ENCODE data around the gene ENPP7.

Gene ENPP7, protein sequence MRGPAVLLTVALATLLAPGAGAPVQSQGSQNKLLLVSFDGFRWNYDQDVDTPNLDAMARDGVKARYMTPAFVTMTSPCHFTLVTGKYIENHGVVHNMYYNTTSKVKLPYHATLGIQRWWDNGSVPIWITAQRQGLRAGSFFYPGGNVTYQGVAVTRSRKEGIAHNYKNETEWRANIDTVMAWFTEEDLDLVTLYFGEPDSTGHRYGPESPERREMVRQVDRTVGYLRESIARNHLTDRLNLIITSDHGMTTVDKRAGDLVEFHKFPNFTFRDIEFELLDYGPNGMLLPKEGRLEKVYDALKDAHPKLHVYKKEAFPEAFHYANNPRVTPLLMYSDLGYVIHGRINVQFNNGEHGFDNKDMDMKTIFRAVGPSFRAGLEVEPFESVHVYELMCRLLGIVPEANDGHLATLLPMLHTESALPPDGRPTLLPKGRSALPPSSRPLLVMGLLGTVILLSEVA

DNA sequence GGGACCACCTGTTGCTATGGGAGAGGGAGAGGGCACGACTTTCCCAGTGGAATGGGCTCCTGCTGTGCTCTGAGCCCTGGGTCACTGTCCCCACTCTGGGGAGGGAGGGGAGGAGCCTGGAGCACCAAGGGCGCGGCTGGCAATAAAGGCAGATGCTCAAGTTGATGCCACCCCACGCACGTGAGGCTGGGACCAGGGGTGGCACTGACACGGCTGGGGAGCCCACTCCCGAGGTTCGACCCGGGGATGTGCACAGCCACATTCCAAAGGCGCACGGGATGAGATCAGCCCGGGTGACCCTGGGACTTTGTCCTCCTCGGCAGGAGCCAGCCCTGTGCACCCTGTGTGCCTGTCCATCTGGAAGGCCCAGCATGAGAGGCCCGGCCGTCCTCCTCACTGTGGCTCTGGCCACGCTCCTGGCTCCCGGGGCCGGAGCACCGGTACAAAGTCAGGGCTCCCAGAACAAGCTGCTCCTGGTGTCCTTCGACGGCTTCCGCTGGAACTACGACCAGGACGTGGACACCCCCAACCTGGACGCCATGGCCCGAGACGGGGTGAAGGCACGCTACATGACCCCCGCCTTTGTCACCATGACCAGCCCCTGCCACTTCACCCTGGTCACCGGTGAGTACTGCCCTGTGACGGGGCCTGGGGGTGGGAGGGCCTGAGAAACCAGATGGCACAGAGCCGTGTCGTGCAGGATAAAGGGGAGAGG is at the start of gene ENPP7:
Gene ENPP7 (plus strand): TSS at position 175 of the 715 bp plus-strand sequence. CDS start 197 bp downstream, at position 372.
- DNase-seq (ENCODE audit: low read depth in 3 of 3), result no peak

DNA sequence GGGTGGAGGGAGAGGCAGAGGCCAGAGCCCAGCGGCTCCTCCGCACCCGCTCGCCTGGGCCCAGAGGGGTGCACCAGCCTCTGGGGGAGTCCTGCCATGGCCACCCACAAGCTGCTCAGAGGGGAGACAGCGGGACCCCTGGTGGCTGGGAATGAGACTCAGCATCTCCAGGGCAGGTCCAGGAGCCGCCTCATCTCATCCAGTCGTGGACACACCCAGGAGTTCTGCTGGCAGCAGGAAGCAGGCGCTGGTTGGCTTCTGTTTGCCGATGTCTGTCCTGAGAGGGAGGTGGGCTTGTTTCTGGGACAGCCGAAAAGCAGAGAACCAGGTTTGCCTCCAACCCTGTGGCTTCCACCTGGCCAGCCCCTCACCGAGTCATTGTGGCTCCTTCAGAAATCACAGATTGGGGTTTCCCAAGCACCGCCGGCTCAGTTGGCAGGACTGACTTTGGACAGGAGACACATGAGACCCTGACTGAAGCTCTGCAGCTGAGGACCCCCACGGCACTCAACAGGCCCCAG is 49.6 kb upstream of the ENPP7 start:
- no peak for DNase-seq (ENCODE audit: low read depth in 3 of 3)

DNA sequence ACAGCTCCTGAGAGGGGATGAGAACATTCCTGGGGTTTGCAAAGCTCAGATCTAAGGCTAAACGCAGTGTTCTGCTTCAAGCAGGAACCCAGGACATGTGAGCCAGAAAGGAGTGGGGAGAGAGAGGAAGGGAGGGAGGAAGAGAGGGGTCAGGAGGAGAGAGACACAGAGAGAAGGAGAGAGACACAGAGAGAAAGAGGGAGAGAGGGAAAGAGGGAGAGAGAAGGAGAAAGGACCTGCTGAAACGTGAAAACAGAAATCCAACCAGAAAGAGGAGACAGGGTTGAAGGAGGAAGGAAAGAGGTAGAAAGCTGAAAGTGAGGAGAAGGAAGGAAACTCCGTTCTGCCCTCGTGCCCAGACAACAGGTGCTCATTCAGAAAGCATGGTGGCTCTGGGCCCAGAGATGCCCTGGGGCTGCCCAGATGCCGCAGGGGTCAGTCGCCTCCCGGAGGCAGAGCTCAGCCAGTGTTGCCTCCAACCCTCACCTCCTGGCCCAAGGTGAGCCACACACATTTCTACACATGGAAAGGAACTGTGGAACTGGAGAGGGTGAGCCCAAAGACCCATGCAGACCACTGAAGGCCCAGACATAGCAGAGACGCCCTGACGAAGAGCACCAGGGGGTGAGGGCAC is 49.0 kb upstream of the ENPP7 start:
- DNase-seq (ENCODE audit: low read depth in 3 of 3), result no peak

DNA sequence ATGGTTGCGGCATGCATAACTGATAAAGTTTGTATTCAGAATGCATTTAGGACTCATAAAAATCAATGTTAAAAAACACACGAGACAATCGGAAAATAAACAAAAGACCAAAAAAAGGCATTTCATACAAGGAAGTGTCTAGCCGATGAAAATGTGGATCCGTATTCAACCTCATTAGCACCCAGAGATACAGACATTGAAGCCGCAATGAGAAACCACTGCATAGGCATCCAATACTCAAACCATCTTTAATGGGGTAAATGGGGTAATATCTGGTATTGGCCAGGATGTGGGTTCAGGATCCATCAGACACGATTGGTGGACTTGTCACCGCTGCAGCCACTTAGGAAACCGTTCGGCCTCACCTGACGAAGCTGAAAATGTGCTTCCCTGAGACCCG is 47.4 kb upstream of the ENPP7 start:
- no peak for DNase-seq (ENCODE audit: low read depth in 3 of 3)

GRCh38 chr17:79684132-79684985 is 46.4 kb upstream of the ENPP7 start:
- DNase-seq (ENCODE audit: low read depth in 3 of 3), result no peak

GRCh38 chr17:79685121-79685520 is 45.6 kb upstream of the ENPP7 start:
- no peak for DNase-seq (ENCODE audit: low read depth in 3 of 3)

DNA sequence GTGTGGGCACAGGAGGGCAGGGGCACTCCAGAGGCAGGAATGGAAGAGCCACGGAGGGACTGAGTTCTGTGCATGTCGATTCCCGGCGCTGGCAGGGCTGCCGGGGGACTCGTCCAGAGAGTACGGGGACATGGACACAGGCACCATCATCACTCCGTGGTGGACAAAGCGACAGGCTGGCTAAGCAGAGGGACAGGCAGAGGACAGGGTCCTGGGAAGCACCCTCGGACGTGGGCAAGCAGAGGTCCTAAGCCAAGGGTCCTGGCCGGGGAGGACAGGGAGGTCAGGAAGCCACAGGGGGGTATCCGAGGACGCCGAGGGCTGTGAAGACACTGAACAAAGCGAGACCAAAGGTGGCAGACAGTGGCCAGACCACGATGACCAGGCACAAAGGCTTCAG is 44.3 kb upstream of the ENPP7 start:
- no peak for DNase-seq (ENCODE audit: low read depth in 3 of 3)

DNA sequence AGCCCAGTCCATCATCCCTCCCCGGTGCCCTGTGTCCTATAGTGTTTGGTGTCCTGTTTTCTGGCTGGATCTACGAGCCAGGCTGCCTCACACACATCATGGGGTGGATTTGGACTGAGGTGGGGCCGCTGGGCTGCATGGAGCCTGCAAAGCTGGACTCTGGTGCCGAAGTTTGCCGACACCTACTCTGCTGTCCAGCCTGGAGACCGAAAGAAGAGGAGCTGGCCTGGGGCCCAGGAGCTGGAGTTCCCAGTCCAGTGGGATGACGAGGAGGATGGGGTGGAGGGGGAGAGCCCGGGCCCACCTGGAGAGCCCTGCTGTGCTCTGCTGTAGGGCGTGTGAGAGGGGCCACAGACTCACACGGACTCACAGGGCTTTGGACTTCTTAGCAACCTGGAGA is 40.3 kb upstream of the ENPP7 start:
- no peak for DNase-seq (ENCODE audit: low read depth in 3 of 3)

DNA sequence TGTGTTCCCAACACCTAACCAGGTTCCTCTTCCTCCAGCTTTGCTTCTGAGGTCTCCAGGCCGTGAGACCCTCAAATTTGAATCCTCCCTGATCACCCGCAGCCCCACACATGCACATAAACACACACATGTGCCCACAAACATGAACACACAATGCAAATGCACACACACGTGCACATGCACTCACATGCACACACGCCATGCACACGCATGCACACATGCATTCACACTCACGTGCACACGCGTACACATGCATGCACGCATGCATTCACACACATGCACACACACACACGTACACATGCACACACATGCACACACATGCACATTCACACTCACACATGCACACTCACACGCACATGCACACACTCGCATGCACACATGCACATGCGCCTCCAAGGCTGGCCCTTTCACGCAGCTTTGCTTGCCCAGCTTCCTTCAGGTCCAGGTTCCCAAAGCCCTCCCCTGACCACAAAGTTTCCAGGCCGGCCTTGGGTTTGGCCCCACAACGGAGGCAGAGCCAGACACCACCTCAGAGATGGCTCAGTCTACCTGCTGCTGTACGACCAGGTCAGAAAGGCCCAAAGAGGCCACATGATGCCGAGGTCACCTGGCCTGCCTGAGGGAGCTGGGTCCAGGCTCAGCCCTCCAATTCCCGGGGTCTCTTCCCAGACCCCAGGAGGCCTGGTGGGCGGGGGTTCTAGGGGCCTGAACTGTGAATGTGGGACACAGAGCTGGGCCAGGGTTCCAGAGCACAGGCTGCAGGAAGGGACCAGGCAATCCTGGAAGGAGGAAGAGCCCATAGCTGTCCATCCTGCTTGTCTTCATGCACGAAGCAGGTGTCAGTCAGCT is 39.5 kb upstream of the ENPP7 start:
- no peak for DNase-seq (ENCODE audit: low read depth in 3 of 3)

DNA sequence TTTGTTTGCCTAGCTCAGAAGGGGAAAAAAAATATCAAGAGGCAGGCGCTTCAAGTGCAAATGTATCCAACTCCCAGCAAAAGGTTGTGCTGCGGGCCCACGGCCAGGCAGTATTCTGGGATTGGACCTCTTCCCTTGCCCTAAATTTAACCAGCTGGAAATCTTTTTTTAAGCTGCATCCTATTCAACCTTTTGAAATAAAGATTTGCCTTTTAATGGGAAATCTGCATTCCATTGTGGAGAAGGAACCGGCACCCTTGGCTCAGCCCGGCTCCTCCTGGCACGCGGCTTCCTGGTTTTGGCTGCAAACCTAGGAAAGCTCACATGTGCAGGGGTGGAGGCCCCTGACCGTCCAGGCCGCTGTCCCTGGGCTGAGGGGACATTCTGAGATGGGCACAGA is 38.8 kb upstream of the ENPP7 start:
- DNase-seq (ENCODE audit: low read depth in 3 of 3), result no peak

DNA sequence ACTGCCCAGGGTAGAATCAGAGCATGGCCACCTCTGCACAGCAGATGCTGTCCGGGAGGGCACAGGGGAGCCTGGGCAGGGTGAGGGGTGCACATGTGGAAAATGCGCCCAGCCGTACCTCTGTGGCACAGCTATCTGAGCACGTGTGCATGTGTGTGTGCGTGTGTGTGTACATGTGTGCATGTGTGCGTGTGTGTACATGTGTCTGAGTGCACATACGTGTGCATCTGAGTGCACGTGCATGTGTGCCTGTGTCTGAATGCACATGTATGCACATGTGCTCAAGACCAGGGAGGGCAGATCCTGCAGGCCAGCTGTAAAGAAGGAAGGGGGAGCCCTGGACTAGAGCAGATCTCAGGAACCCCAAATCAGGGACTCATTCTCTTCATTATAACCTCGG is 37.3 kb upstream of the ENPP7 start:
- no peak for DNase-seq (ENCODE audit: low read depth in 3 of 3)

- no peak for DNase-seq (ENCODE audit: low read depth in 3 of 3)
These were observed 35.4 kb upstream of the ENPP7 start for GRCh38 chr17:79695293-79695790.

DNA sequence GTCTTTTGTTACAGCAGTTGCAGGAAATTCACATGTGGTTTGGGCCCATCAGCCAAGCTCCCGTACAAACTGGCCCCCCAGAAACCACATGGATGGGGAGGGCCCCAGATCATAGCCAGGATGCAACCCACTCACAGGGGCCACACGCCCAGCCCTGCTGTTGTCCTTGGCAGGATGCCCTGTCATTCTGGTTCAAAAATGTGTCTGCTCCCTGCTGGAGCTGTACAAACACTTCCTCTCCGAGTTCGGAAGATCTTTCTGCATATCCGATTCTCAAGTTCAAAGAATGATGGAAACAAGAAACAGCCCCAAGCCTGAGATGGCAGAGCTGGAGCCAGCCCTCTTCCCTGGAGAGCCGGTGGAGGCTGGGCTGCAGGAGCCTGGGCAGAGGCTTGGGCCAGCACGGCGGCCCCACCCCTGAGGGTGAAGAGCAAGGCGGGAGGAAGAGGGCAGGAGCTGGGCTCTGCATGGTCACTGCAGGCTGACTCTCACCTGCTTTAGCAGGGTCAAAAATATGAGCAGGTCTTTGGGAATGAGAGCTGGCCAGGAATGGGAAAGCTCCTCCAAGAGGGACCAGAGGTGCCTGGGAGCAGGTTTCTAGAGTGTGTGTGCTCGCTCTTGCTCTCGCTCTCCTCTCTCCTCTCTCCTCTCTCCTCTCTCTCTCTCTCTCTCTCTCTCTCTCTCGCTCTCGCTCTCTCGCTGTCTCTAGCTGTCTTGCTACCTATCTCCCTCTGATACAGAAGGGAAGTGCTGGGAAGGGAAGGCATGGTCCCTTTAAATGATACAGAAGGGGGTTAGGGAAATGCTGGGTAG is 34.7 kb upstream of the ENPP7 start:
- DNase-seq (ENCODE audit: low read depth in 3 of 3), result no peak

- DNase-seq (ENCODE audit: low read depth in 3 of 3), result no peak
These were observed 34.1 kb upstream of the ENPP7 start for GRCh38 chr17:79696610-79696982.

GRCh38 chr17:79698146-79698846 is 32.4 kb upstream of the ENPP7 start:
- no peak for DNase-seq (ENCODE audit: low read depth in 3 of 3)

DNA sequence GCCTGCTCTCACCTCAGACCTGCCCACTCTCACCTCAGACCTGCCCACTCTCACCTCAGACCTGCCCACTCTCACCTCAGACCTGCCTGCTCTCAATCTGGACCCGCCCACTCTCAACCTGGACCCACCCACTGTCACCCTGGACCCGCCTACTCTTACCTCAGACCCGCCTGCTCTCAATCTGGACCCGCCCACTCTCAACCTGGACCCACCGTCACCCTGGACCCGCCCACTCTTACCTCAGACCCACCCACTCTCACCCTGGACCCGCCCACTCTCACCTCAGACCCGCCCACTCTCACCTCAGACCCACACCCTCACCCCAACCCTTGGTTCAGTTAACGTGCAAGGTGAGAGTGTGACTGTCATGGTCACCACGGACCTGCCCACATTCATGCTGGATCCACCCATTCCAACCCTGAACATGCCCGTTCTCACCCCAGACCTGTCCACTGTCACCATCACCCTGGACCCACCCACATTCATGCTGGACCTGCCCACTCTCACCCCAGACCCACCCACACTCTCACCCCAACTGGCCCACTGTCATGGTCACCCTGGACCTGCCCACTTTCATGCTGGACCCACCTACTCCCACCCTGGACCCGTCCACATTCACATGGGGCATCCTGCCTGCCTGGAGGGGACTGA is 31.2 kb upstream of the ENPP7 start:
- no peak for DNase-seq (ENCODE audit: low read depth in 3 of 3)

DNA sequence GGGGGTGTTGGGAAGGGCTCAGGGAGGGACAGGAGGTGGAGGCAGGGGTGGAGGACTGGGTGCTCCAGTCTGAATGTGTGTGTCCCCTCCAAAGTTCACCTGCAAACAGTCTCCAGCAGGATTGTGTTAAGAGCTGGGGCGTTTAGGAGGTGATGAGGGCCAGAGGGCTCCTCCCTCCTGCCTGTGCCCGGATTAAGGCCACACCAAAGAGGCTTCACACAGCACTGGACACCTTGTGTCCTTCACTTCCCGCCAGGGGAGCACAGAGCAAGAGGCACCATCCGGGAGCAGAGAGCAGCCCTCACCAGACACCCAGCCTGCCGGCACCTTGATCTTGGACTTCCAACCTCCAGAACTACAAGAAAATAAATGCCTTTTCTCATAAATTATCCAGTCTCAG is 30.2 kb upstream of the ENPP7 start:
- no peak for DNase-seq (ENCODE audit: low read depth in 3 of 3)

DNA sequence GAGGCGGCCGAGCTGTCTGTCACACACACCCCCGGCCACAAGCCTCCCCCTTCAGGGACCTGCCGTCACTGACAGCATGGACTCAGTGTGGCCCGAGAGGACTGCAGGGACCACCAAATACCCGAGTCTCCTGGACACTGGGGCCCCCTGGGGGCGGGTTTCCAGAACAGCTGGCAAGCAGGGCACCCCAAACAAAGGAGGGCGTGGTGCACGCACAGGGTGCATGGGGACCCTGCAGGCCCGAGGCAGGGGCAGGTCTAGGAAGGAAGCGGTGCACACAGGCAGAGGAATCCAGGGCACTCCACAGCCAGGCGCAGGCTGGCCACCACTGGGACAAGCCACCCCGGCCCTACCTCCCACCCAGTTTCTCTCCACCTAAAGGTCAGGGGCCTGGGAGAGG is 28.7 kb upstream of the ENPP7 start:
- no peak for DNase-seq (ENCODE audit: low read depth in 3 of 3)

All from stimulated activated CD4-positive, alpha-beta T cell treated with anti-CD3 and anti-CD28 coated beads, TNF-alpha, amount 100 ng/mL, for 48 hours (primary cell).